ENCODE measurements around the gene IRX2.

Gene IRX2

DNA sequence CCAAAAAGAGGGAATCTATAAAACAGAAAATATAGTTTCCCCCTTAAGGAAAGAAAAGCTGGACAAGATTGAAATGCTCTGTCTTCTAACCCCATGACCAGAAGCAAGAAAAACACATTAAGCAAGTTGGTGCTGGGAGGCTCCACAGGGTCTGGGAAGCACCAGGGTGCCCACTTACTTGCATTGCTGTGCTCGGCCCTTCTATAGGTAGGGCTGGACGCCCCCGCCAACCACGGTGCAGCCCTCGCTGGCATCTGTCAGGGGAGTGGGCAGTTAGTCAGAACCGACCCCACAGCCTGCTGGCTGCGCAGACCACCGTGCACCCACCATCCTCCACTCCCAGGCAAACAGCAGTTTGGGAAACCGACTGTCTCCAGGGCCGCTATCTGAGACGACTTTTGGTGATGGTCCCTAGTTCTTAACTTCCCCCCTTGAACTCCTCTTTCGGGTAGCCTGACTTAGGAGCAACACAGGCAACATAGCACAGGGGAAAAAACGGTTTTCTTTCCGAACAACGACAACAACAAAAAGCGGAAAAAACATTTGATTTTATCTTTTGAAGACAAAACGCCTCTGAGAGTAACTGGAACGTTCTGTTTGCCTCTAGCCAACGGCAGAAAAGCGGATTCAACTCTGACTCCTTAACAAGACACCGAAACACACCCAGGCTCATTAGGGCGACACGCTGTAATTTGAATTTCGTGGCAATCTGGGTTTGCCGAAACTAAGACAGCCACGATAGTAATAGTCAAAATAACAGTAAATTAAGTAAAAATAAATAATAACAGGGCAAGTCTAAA, 3.9 kb downstream of the IRX2 start:
- TF ChIP-seq CTCF (conservative IDR thresholded peaks at IDR 0.05; ENCODE audit: low read depth, low read length) = no peak
- DNase-seq (ENCODE audit: low read depth) = no peak
- no peak overlapping the region for H3K4me3 ChIP-seq (ENCODE audit: low read depth, low read length)

GRCh38 chr5:2746561-2747032, 4.9 kb downstream of the IRX2 start:
- no peak for TF ChIP-seq CTCF (conservative IDR thresholded peaks at IDR 0.05; ENCODE audit: low read depth, low read length)
- H3K4me3 ChIP-seq (ENCODE audit: low read depth, low read length) = no peak overlapping the region

GRCh38 chr5:2744485-2744884, 7.0 kb downstream of the IRX2 start:
- DNase-seq (ENCODE audit: low read depth) = no peak
- no peak for TF ChIP-seq CTCF (conservative IDR thresholded peaks at IDR 0.05; ENCODE audit: low read depth, low read length)
- no peak overlapping the region for H3K4me3 ChIP-seq (ENCODE audit: low read depth, low read length)

More at GRCh38 chr5:2746561-2747032, 4.9 kb downstream of the IRX2 start:
- DNase-seq (ENCODE audit: low read depth) = no peak

GRCh38 chr5:2742921-2743679, 8.4 kb downstream of the IRX2 start:
- no peak for TF ChIP-seq CTCF (conservative IDR thresholded peaks at IDR 0.05; ENCODE audit: low read depth, low read length)
- no peak overlapping the region for H3K4me3 ChIP-seq (ENCODE audit: low read depth, low read length)
- no peak for DNase-seq (ENCODE audit: low read depth)

DNA sequence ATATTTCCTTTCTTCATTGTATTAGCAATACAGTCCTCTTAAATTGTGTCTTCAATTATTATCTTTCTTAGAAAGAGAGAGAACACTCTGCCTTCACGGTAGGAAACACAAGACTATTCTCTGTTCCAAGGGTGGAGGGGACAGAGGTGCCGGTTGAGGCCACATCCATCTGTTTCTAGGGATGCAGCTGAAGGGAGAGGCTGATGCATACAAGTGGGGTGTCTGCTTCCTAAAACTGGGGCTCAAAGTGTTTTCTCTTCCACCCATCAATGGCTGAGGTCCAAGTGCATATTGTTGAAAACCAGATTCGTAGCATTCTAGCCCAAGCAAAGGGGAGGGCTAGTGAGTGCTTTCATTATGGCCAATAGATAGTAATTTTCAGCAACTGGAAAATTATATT, 9.5 kb downstream of the IRX2 start:
- TF ChIP-seq CTCF (conservative IDR thresholded peaks at IDR 0.05; ENCODE audit: low read depth, low read length) = no peak
- no peak for DNase-seq (ENCODE audit: low read depth)
- H3K4me3 ChIP-seq (ENCODE audit: low read depth, low read length) = no peak overlapping the region

- TF ChIP-seq CTCF (conservative IDR thresholded peaks at IDR 0.05; ENCODE audit: low read depth, low read length) = no peak
- no peak for DNase-seq (ENCODE audit: low read depth)
- H3K4me3 ChIP-seq (ENCODE audit: low read depth, low read length) = no peak overlapping the region
Observed at GRCh38 chr5:2740876-2741555, 10.5 kb downstream of the IRX2 start.
